ENCODE results near the gene N4BP3.
"Not testable (repeated sequence)": the region's sequence is repeated elsewhere in the genome, so short reads cannot be mapped to it uniquely, and the experiment has no call there.

Gene N4BP3, protein sequence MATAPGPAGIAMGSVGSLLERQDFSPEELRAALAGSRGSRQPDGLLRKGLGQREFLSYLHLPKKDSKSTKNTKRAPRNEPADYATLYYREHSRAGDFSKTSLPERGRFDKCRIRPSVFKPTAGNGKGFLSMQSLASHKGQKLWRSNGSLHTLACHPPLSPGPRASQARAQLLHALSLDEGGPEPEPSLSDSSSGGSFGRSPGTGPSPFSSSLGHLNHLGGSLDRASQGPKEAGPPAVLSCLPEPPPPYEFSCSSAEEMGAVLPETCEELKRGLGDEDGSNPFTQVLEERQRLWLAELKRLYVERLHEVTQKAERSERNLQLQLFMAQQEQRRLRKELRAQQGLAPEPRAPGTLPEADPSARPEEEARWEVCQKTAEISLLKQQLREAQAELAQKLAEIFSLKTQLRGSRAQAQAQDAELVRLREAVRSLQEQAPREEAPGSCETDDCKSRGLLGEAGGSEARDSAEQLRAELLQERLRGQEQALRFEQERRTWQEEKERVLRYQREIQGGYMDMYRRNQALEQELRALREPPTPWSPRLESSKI

DNA sequence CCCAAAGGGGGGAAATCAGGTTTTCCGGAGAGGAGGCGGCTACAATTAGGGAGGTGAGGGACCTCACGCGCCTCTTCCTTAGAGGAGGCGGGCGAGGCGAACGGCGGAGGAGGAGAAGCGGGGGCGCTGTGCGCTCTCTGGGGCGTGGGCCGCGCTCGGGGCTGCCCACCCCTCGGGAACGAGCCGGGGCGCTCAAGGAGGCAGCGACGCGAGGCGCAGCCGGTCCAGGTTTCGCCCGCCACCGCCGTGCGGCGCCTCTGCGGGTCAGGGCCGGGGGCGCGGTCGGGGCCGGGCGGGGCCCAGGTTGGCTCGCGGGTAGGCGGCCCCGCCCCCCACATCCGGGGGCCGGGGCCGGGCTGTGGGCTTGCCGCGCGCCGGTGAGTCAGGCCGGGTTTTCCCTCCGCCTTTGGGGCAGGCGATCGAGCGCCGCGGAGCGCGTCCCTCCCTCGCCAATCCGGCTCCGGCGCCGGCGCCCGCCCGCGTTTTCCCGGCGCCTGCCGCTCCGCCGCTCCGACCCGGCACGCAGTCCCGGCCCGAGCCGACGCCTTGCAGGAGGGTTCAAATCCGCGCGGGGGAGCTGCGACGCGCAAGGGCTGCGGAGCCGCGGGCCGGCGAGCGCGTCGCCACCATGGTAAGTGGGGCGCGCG, at the start of gene N4BP3:
TSS of gene N4BP3 (plus strand) at position 392 of the 647 bp plus-strand sequence. CDS start 6,052 bp downstream, outside the sequence.
- peak; percentile 89 for DNase-seq

DNA sequence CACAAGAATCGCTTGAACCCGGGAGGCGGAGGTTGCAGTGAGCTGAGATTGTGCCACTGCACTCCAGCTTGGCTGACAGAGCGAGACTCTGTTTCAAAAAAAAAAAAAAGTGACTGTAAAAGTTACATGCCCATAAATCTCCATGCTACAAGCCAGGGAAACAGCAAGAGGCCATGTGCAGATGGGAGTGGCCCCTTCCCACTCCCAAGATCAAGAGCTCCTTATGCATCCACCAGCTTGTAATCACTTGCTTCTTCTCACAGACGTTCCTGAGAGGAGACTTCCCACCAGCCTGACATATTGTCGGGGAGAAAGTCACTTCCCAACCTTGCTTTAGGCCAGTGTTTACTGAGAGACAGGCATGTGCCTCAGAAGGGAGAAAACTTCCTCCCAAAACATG, 45.6 kb upstream of the N4BP3 start:
- no peak for DNase-seq

DNA sequence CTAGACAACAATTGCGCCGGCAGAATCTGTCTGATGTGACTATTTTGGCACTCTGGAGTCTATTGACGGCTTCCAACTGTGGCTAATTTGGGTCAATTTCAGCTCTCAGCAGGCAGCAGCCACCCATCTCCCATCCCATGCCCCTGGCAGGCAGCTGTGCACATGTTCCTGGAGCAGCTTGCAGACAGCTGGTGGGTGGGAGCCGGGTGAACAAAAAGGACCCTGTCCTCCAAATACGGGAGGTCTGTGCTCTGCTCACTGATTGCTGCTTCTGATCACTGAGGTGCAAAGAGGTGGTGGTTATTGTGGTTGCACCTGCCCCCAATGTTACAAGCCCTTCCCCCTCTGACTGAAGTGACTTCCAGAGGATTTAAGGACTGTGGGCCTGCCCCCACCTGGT, 45.0 kb upstream of the N4BP3 start:
- DNase-seq: no peak

DNA sequence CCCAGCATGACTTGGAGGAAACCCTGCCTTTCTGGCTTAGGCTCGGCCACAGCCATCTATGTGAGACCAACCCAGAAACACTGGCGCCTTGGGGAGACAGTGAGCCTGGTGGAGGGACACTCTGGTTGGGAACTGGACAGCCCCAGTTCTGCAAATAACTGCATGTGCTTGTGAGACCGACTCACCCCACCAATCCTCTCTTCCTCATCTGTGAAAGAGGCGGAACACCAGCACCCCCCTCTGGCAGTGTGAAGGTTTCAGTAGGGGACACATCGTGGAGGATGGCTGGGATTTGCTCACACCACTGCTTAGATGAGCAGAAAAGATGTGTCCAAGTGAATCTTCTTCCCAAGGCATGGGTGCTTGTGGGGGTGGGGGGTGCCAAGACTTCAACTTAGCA, 43.4 kb upstream of the N4BP3 start:
- peak; percentile 68 for DNase-seq

DNA sequence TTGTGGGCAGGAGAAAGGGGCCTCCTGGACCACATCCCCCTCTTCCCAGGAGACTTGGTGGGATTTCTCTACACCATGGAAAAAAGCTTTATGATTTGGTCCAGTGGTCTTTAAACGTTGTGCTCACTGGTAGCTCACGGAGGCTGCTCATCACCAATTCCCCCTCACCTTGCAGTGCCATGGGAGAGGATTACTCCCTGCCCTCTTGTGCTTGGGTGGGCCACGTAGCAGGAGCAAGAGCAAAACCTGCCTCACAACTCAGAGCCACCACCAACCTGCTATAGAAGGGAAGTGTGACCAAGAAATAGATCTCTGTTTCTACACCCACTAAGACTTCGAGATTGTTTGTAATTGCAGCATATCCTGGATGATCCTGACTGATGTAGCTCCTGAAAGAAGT, 42.2 kb upstream of the N4BP3 start:
- DNase-seq: no peak

DNA sequence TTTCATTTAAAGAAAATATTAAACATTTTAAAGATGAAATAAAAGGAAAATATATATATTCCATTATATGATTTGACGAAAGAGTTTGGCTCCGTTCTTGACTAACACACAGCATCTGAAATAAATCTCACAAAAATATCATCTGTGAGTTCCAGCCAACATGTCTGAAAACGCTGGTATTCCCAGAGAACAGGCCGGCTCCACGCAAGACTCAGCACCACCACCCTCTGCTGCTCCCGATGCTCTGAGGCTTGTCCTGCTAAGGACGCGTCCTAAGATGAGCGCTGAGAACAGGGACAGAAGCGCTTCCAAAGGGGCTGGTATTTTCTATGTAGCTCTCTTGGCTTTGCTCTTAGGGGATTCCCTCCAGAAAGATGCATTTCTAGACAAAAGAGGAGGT, 40.6 kb upstream of the N4BP3 start:
- no peak for DNase-seq

DNA sequence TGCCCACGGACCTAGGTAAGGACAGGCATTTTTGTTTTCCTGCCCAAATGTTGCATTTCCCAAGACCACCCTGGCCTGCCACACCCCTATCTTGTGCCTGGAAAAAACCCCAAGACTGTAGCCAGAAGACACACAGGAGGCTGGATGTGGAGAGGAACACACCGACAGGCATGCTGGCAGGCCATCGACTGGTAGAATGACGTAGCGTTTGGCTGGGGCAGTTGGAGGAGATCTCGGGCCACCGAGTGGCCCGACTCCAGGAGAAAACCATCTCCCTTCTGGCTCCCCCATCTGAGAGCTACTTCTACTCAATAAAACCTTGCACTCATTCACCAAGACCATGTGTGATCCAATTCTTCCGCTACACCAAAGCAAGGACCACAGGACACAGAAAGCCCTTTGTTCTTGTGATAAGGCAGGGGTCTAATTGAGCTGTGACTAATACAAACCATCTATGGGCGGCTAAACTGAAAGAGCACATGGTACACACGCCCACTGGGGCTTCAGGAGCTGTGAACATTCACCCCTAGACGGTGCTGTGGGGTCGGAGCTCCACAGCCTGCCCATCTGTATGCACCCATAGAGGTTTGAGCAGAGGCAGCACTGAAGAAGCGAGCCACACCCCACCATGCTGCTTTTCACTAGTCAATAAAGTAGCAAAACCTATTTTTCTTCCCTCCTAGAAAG, 38.9 kb upstream of the N4BP3 start:
- no peak for DNase-seq

DNA sequence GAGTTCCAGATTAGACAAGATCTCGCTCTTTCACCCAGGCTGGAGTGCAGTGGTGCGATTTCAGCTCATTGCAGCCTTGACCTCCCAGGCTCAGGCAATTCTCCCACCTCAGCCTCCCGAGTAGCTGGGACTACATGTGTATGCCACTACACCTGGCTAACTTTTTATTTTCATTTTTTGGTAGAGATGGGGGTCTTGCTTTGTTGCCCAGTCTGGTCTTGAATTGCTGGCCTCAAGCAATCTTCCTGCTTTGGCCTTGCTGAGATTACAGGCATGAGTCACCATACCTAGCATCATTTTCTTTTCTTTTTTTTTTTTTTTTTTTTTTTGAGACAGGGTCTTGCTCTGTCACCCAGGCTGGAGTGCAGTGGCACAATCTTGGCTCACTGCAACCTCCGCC, 36.4 kb upstream of the N4BP3 start:
- not testable (repeated sequence) for DNase-seq

DNA sequence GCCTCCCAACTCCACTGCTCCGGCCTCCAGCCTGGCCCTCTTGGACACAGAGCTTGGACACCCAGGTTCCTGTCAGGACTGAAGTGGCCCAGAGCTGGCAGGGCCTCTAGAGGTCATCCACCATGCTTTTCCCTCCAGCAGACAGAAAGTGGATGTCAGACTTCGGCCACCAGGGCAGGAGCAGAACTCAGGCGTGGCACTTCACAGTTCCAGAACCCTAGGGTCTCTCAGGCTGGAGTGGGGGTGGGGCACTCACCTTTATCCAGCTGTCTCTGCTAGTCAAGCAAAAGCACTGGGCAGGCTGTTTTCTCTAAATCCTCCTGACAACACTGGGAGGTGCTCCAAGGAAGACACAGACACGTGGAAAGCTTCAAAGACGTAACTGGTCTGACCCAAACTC, 35.6 kb upstream of the N4BP3 start:
- no peak for DNase-seq

DNA sequence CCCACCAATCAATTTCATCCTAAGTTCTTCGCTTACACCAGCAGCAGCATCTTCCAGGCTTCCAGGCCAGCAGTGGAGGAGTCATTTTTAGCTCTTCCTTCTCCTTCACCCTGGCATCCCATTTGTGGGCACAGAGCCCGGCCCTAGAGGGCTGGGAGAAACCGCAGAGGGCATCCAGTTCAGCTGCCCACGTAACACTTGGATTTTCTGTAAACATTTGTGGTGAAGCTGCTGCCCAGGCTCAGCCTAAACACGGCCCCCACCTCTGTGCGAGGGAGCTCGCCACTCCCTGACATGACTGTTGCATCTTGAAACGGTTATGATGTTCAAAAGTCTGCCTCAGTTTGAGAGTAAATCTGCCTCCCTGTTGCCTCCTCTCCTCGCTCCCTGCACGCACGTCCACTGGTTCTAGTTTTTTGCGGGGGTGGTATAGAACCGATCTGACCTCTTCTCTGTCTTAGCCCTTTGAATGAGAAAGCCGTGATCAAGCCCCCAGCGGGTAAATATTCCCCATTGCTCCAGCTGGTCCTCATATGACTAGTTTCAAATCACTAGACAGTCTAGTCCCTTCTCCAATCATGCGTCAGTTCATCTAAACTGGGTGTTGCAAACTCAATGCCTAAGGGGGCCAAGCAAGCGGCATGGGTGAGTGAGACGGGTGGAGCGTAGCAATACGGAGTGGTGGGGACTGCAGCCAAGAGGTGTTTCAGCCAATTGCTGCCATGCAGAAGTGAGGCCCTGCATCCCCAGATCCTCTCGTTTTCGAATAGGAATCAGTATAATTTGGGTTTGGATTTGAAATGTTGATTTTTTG, 34.9 kb upstream of the N4BP3 start:
- DNase-seq: no peak

DNA sequence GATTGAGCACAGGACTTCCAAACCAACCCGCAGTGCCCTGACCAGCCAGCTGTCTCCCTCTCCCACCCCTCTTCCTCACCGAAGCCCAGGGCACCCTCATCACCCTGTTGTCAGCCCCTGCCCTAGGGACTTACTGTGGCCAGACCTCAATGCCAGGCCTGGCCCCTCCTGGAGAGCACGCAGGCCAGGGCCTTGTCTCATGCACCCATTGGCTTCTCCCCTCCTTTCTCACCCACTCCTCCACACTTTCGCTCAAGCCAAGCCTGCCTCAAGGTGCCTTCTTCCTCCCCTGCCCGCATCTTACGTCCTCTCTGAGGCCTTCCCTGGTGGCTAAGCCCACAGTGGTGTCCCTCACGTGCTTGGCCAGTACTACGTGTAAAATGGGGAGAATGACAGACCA, 33.3 kb upstream of the N4BP3 start:
- no peak for DNase-seq

DNA sequence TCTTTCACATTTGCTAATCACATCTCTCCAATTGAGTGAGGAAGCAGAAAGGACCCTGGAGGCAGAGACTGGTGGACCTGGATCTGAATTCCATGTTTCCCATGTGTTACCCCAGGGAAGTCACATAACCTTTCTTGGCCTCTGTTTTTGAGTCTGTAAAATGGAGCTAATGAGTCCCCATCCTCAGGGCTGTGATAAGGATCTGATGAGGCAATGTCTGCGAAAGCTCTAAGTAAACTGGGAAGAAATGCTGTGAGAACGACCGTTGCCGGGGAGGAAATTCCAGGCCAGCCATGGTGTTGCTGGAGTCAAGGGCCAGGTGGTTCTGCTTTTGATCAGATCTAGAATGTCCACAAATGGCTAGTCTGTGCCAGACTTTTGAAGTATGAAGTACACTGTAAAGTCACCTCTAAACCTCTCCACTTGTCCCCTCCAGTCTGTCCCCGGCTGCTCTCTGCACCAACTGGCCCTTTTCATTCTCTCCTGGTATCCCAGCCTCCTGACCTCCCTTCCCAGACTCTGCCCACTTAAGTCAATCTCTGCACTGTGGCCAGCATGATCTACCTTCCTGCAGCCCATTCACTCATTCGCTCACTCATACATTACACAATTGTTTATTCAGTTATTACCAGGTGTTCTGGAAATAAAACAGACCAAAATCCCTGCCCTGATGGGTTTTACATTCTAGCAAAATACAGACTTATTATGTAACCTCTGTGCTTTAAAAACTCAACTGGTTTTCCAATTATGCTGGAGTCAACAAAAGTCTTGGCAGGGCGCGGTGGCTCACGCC, 32.5 kb upstream of the N4BP3 start:
- no peak for DNase-seq

DNA sequence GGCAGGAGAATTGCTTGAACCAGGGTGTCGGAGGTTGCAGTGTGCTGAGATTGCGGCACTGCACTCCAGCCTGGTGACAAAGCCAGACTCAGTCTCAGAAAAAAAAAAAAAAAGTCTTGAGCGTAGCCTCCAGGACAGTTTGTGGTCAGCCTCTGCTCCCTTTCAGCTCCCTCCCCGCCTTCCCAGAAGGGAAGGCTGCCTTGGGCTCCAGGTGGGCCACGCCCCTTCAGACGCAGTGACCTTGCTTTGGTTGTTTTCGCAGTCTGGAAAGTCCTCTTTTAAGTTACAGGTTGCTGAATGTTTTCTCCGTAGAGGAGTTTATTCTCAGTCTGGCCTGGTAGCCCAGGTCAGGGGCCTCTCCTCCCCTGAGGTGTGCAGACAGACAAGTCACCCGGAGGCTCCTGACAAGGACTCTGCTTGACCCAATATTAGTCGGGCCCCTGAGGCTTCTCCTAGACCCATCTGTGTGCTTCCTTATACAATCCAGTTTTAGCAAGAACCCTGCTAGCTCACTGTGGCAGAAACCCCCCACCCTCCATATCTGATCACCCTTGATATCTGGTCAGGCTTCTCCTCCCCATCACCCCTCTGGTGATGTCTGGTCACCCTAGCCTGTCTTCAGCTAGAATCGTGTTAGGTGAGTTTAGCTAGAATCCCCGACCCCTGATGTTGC, 31.6 kb upstream of the N4BP3 start:
- DNase-seq: no peak

DNA sequence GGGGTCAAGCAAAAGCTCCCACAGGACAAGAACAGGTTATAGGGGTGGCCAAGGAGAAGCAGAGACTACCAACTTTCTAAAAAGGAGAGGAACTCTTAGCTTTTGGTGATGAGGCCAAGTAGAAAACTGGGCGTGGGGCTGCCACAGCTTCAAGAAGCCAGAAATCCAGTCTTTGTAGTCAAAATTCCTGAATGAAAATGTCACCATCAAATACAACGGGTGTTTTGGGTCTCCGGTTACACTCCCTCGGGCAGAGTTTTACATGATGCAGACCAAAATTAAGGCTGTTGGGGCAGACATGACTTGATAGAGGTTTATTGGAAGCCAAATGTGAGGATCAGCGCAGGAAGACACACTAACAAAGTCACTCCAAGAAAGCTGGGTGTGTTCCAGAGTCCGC, 29.4 kb upstream of the N4BP3 start:
- DNase-seq: no peak

DNA sequence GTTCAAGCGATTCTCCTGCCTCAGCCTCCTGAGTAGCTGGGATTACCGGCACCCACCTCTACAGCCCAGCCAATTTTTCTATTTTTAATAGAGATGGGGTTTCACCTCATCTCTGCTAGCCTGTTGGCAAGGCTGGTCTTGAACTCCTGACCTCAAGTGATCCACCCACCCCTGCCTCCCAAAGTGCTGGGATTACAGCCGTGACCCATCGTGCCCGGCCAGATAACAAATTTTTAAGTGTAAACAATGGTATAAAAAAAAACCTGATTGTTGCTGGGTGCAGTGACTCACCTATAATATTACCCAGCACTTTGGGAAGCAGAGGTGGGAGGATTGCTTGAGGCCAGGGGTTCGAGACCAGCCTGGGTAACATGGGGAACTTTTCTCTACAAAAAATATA, 28.0 kb upstream of the N4BP3 start:
- no peak for DNase-seq

DNA sequence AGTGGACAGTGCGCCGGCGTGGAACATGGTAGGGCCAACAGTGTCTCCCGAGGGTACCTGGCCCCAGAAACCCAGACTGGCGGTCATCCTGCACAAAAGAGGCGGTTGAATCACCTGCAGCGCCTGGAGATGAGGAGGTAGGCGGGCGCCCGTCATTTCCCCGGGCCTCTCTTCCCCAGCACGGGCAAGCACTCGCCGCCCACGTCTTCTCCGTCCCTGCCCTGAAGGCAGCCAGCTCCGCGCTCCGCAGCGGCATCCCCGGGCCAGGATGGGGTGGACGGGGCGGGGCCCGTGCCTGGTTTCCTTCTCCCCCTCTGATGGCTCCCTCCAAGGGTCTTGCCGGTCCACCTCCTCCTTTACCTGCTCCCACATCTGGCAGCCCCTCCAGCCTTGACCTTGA, 27.1 kb upstream of the N4BP3 start:
- no peak for DNase-seq

DNA sequence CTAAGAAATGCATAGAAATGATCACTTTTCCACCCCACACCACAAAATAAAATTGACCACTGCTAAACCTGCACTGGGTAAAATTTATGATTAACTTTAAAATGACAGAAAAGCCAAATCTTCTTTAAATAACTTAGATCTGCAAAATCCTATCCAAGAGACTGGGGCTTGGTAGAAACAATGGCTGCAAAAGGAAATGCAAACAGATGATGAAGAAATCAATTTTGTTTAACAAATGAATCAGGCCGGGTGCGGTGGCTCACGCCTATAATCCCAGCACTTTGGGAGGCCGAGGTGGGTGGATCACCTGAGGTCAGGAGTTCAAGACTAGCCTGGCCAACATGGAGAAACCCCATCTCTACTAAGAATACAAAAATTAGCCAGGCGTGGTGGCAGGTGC, 26.1 kb upstream of the N4BP3 start:
- not testable (repeated sequence) for DNase-seq

DNA sequence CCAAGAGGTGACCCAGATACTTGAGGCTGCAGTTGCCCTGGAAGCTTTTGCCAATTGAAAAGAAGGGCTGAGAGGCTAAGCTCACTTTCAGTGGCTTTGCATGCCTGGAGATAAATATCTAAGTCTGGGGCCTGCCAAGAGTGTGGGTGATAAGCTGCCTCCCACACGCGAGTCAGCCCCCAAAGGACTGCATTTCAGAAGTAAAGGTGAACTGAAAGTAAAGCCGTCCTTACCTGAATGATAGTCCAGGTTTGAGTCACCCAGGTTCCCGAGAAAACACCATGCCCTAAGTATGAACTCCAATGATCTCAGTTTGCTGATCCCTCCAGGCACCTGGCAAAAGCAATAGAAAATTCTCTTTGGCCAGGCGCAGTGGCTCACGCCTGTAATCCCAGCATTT, 22.5 kb upstream of the N4BP3 start:
- DNase-seq: no peak

DNA sequence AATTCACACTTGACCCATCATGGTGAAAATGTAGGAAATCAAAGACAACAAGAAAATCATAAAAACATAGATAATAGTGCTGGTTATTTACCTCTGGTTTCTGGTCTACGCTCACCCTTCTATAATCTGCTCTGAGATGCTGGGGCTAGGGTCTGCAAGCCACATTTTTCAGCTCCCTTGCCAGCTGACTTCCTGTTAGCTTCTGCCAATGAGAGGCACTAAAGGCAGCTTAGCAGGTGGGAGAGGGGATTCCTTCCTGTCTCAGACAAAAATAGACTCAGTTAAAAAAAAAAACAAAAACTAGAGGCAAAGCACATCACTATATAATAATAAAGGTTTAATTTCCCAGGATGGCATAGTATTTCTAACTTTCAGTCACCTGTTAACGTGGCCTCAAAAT, 20.2 kb upstream of the N4BP3 start:
- no peak for DNase-seq

DNA sequence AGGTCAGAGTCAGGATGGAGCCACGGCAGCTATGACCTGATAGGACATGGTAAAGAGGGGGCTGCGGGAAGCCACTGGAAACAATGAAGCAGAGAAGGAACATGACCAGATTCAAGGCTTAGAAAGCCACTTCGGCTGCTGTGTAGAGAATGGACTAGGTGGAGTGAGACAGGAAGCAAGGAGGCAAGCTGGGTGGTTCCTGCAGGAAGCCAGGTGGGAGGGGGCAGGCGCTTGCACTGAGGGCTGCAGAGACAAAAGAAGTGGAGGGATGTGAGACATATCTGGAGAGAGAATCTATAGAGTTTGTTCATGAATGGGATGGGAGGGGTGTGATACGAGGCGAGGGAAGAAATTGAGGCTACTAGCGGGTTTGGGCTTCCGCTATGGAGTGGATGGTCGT, 19.0 kb upstream of the N4BP3 start:
- DNase-seq: no peak

DNA sequence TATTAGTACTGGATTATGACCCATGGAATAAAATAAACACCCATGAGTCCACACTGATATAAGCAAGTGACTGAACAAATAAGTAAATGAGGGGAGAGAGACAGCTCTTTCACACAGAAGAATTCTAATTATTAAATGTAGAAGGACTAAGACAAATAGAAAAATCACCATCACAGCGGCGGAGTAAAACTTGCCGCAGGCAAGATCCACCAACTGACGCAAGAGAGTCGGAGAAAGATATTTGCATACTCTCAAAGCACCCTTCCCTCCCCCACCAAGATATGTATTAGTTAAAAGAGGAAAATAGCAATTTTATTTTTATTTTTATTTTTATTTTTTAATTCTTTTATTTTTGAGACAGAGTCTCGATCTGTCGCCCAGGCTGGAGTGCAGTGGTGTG, 14.6 kb upstream of the N4BP3 start:
- DNase-seq: no peak

DNA sequence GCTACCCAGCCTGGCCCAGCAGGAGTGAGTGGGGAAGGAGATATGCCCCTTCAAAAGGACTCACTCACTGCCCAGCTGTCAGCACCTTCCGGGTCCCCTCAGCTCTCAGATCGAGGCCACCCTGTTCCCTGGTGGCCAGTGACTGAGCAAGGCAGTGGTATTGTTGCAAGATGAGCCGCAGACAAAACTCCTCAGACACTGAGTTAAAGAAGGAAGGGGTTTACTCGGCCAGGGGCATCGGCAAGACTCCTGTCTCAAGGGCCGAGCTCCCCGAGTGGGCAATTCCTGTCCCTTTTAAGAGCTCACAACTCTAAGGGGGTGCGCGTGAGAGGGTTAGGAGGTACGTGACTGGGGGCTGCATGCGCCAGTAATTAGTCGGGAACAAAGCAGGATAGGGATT, 9.7 kb upstream of the N4BP3 start:
- DNase-seq: no peak
